G401.6 (cell line): ENCODE results near the gene CCDC137.
A peak's percentile ranks its signal among the peaks of the same experiment; 100 is the strongest.

Source experiments
- FAIRE-seq: peaks from 2 replicates; lab custom pipeline; 2012; peaks lifted over from hg19 to GRCh38; lab: Jason Lieb, UNC

CCDC137 gene

GRCh38 chr17:81702934-81703746 lies 36.6 kb downstream of the CCDC137 start, which contains the start of gene MRPL12:
MRPL12 (plus strand) TSS chr17:81703367; CDS start chr17:81703502, 135 bp downstream.
- FAIRE-seq: peak; percentile 13

- no peak for FAIRE-seq
Observed at GRCh38 chr17:81703747-81704654, 37.5 kb downstream of the CCDC137 start.

GRCh38 chr17:81705518-81706231 lies 39.1 kb downstream of the CCDC137 start:
- no peak for FAIRE-seq

- no peak for FAIRE-seq
Observed at GRCh38 chr17:81706232-81706611, 39.7 kb downstream of the CCDC137 start.

GRCh38 chr17:81706757-81707624 lies 40.5 kb downstream of the CCDC137 start:
- no peak for FAIRE-seq

- FAIRE-seq: no peak
Observed at GRCh38 chr17:81707725-81708646, 41.4 kb downstream of the CCDC137 start.

GRCh38 chr17:81708739-81709185 lies 42.2 kb downstream of the CCDC137 start:
- FAIRE-seq: no peak

- FAIRE-seq: no peak
Observed at GRCh38 chr17:81710514-81711308, 44.2 kb downstream of the CCDC137 start.

- no peak for FAIRE-seq
Observed at GRCh38 chr17:81711814-81712467, 45.4 kb downstream of the CCDC137 start, which contains the start of gene SLC25A10. SLC25A10 (plus strand) TSS chr17:81712284; CDS start chr17:81712427, 143 bp downstream.

GRCh38 chr17:81712468-81713003 lies 46.0 kb downstream of the CCDC137 start:
- FAIRE-seq: no peak

- FAIRE-seq: no peak
Observed at GRCh38 chr17:81713004-81713555, 46.5 kb downstream of the CCDC137 start.

GRCh38 chr17:81713556-81714411 lies 47.2 kb downstream of the CCDC137 start:
- FAIRE-seq: no peak

GRCh38 chr17:81714412-81715106 lies 48.0 kb downstream of the CCDC137 start:
- FAIRE-seq: no peak

GRCh38 chr17:81715107-81715871 lies 48.8 kb downstream of the CCDC137 start:
- no peak for FAIRE-seq

GRCh38 chr17:81715872-81716673 lies 49.5 kb downstream of the CCDC137 start:
- FAIRE-seq: no peak
